ENCODE measurements around the gene FRMD5. TPM values are rescaled to one million over a fixed set of nuclear protein-coding genes. Genes with fewer than 3 reads are reported as not detected.

Gene FRMD5
- total RNA-seq, 4 donors from 2014 or later = 0.24 to 0.94 (median 0.67) TPM; not detected in 1

DNA sequence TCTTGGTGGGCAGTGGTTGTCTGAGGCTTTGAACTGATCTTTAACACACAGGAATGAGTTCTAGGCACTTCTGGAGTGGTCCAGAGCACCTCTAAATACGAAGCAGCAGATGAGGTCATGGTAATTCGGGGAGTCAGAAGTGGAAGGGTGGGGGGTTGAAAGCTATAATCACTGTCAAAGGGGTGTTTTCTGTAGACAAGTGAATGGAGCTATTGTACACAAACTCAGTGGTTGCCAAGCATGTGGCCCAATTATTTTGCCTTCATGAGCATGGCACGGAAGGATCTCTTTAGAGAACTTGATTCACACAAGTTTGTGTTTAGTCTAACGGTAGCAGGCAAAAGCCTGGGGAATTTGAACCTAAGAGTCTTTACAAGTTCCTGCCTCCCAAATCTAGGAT lies 6.3 kb downstream of the FRMD5 start:
- DNase-seq = no peak
- Histone ChIP-seq H3K36me3 (no peaks in the 10 kb centered on the region), H3K4me1 (peaks cover 0 to 3% of the 10 kb centered on the region in 2 donors), H3K9me3 (no peaks in the 10 kb centered on the region), H3K4me3 (replicated peaks in 1 of 3) (no peak overlapping the region), H3K27me3 (no peaks in the 10 kb centered on the region), H3K27ac (no peak overlapping the region)
- WGBS, 2 donors = 82 to 83% methylated on average over 4 of the region's 4 CpGs
- intact Hi-C loops (cut with DNase I) = no loop called here
- TF ChIP-seq POLR2A (IDR thresholded peaks at IDR 0.05) (no peak), CTCF (IDR thresholded peaks at IDR 0.05) (no peak)

GRCh38 chr15:44186705-44187104 lies 8.4 kb downstream of the FRMD5 start:
- WGBS, 2 donors = 74 to 78% methylated on average over 6 of the region's 6 CpGs
- no peak for TF ChIP-seq POLR2A (IDR thresholded peaks at IDR 0.05)
- TF ChIP-seq CTCF (IDR thresholded peaks at IDR 0.05) = no peak
- H3K27me3 ChIP-seq = no peaks in the 10 kb centered on the region
- no peak overlapping the region for H3K27ac ChIP-seq
- intact Hi-C loops (cut with DNase I) = no loop called here
- DNase-seq = no peak
- no peaks in the 10 kb centered on the region for H3K4me1 ChIP-seq
- H3K36me3 ChIP-seq = no peaks in the 10 kb centered on the region
- no peaks in the 10 kb centered on the region for H3K9me3 ChIP-seq
- no peak overlapping the region for H3K4me3 ChIP-seq (replicated peaks in 1 of 3)

GRCh38 chr15:44183363-44183762 lies 11.7 kb downstream of the FRMD5 start:
- Histone ChIP-seq H3K9me3 (no peaks in the 10 kb centered on the region), H3K36me3 (no peaks in the 10 kb centered on the region), H3K4me1 (no peaks in the 10 kb centered on the region), H3K27ac (no peak overlapping the region), H3K4me3 (replicated peaks in 1 of 3) (no peak overlapping the region), H3K27me3 (no peaks in the 10 kb centered on the region)
- 92% methylated on average over 4 of the region's 4 CpGs for WGBS, 2 donors
- intact Hi-C loops (cut with DNase I) = no loop called here
- TF ChIP-seq POLR2A (IDR thresholded peaks at IDR 0.05) (no peak), CTCF (IDR thresholded peaks at IDR 0.05) (no peak)
- DNase-seq = no peak

- Histone ChIP-seq H3K27ac (no peak overlapping the region), H3K4me3 (replicated peaks in 1 of 3) (no peak overlapping the region), H3K27me3 (no peaks in the 10 kb centered on the region), H3K4me1 (no peaks in the 10 kb centered on the region), H3K36me3 (no peaks in the 10 kb centered on the region), H3K9me3 (no peaks in the 10 kb centered on the region)
- no peak for DNase-seq
- WGBS, 2 donors = 90 to 98% methylated on average over 2 of the region's 2 CpGs
- intact Hi-C loops (cut with DNase I) = no loop called here
- TF ChIP-seq POLR2A (IDR thresholded peaks at IDR 0.05) (no peak), CTCF (IDR thresholded peaks at IDR 0.05) (no peak)
These were observed 13.7 kb downstream of the FRMD5 start for GRCh38 chr15:44181410-44181809.

- intact Hi-C loops (cut with DNase I) = no loop called here
- 58 to 68% methylated on average over 1 of the region's 1 CpG for WGBS, 2 donors
These were observed 17.9 kb downstream of the FRMD5 start for GRCh38 chr15:44177139-44177538.

More at GRCh38 chr15:44177139-44177538, 17.9 kb downstream of the FRMD5 start:
- H3K36me3 ChIP-seq = no peaks in the 10 kb centered on the region
- H3K4me1 ChIP-seq = no peaks in the 10 kb centered on the region
- H3K9me3 ChIP-seq = no peaks in the 10 kb centered on the region
- no peak overlapping the region for H3K27ac ChIP-seq
- TF ChIP-seq CTCF (IDR thresholded peaks at IDR 0.05) = no peak
- no peaks in the 10 kb centered on the region for H3K27me3 ChIP-seq
- H3K4me3 ChIP-seq (replicated peaks in 1 of 3) = no peak overlapping the region
- no peak for DNase-seq
